Liver (tissue), 3 donors: ENCODE results near the gene ITGA7.

Experiments used
- ATF3 ChIP-seq: IDR thresholded peaks from 2 replicates; pipeline ENCODE4 v1.6.1; 2016; ENCODE audit warnings: antibody characterized with exemption
- CTCF ChIP-seq: fragments of 150-350 bp; IDR thresholded peaks from 2 replicates; pipeline ENCODE4 v1.5.1; 2017; ENCODE audit warnings: improper control_type of control experiment, low read depth, low read length; ENCODE audit not compliant: missing input control
- GABPA ChIP-seq, 2 donors: IDR thresholded peaks in 1 of 2; conservative IDR thresholded peaks in 1 of 2; 2 replicates each; pipeline ENCODE4 v1.6.1; 2016; ENCODE audit warnings: antibody characterized with exemption in 2 of 2, mild to moderate bottlenecking in 1 of 2, moderate library complexity in 1 of 2
- RAD21 ChIP-seq, 2 donors: IDR thresholded peaks; 2 replicates each; pipeline ENCODE4 v1.6.1; 2016; ENCODE audit warnings: antibody characterized with exemption in 2 of 2, mild to moderate bottlenecking in 2 of 2
- YY1 ChIP-seq: IDR thresholded peaks from 2 replicates; pipeline ENCODE4 v1.6.1; 2016; ENCODE audit warnings: antibody characterized with exemption, mild to moderate bottlenecking
- ZBTB33 ChIP-seq: IDR thresholded peaks from 2 replicates; pipeline ENCODE4 v1.6.1; 2016; ENCODE audit warnings: antibody characterized with exemption
- donor health status: healthy.
- donor health status: healthy.

GRCh38 chr12:55733858-55734257 lies 26.2 kb upstream of the ITGA7 start:
- TF ChIP-seq CTCF (no peak), GABPA (IDR thresholded peaks at IDR 0.05 in 1 of 2, conservative IDR thresholded peaks at IDR 0.05 in 1 of 2) (no peak), ATF3 (no peak), YY1 (no peak), ZBTB33 (no peak), RAD21 (IDR thresholded peaks at IDR 0.05) (no peak)
